Measurements from ENCODE around the gene GATAD2A. TPM values are rescaled to one million over a fixed set of nuclear protein-coding genes. Genes with fewer than 3 reads are reported as not detected.

The GATAD2A gene
- total RNA-seq, 1 donor from 2014 or later, result 91.0 TPM

GRCh38 chr19:19543101-19543500 lies 137.6 kb downstream of the GATAD2A start:
- no peak for DNase-seq (ENCODE audit: low spot score, unreplicated experiment)
- peaks cover 12% of the 10 kb centered on the region for H3K27me3 Mint-ChIP-seq
- TF ChIP-seq, protein P1, sequence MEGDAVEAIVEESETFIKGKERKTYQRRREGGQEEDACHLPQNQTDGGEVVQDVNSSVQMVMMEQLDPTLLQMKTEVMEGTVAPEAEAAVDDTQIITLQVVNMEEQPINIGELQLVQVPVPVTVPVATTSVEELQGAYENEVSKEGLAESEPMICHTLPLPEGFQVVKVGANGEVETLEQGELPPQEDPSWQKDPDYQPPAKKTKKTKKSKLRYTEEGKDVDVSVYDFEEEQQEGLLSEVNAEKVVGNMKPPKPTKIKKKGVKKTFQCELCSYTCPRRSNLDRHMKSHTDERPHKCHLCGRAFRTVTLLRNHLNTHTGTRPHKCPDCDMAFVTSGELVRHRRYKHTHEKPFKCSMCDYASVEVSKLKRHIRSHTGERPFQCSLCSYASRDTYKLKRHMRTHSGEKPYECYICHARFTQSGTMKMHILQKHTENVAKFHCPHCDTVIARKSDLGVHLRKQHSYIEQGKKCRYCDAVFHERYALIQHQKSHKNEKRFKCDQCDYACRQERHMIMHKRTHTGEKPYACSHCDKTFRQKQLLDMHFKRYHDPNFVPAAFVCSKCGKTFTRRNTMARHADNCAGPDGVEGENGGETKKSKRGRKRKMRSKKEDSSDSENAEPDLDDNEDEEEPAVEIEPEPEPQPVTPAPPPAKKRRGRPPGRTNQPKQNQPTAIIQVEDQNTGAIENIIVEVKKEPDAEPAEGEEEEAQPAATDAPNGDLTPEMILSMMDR (IDR thresholded peaks at IDR 0.05; ENCODE audit: unreplicated experiment), result no peak
- no peaks in the 10 kb centered on the region for H3K36me3 Mint-ChIP-seq (ENCODE audit: insufficient read depth)
- no peak overlapping the region for H3K4me3 Mint-ChIP-seq (ENCODE audit: low read depth)
- H3K27ac Mint-ChIP-seq, result no peak overlapping the region
- H3K4me1 Mint-ChIP-seq (ENCODE audit: low read depth), result peaks cover 3% of the 10 kb centered on the region
- H3K9me3 Mint-ChIP-seq (ENCODE audit: low read depth), result no peaks in the 10 kb centered on the region

- TF ChIP-seq, protein P1 (IDR thresholded peaks at IDR 0.05; ENCODE audit: unreplicated experiment), result no peak
Observed at GRCh38 chr19:19543640-19544039, 138.2 kb downstream of the GATAD2A start.

GRCh38 chr19:19544257-19544953 lies 138.9 kb downstream of the GATAD2A start:
- peaks cover 6% of the 10 kb centered on the region for H3K27me3 Mint-ChIP-seq
- no peak for DNase-seq (ENCODE audit: low spot score, unreplicated experiment)
- H3K27ac Mint-ChIP-seq, result no peak overlapping the region
- H3K4me1 Mint-ChIP-seq (ENCODE audit: low read depth), result no peaks in the 10 kb centered on the region
- H3K36me3 Mint-ChIP-seq (ENCODE audit: insufficient read depth), result no peaks in the 10 kb centered on the region
- no peaks in the 10 kb centered on the region for H3K9me3 Mint-ChIP-seq (ENCODE audit: low read depth)
- H3K4me3 Mint-ChIP-seq (ENCODE audit: low read depth), result no peak overlapping the region
- TF ChIP-seq, protein P1 (IDR thresholded peaks at IDR 0.05; ENCODE audit: unreplicated experiment), result no peak

More at GRCh38 chr19:19543640-19544039, 138.2 kb downstream of the GATAD2A start:
- Mint-ChIP-seq H3K27ac (no peak overlapping the region), H3K36me3 (ENCODE audit: insufficient read depth) (no peaks in the 10 kb centered on the region), H3K4me3 (ENCODE audit: low read depth) (no peak overlapping the region), H3K4me1 (ENCODE audit: low read depth) (peaks cover under 1% of the 10 kb centered on the region), H3K27me3 (peaks cover 9% of the 10 kb centered on the region), H3K9me3 (ENCODE audit: low read depth) (no peaks in the 10 kb centered on the region)
- DNase-seq (ENCODE audit: low spot score, unreplicated experiment), result no peak

DNA sequence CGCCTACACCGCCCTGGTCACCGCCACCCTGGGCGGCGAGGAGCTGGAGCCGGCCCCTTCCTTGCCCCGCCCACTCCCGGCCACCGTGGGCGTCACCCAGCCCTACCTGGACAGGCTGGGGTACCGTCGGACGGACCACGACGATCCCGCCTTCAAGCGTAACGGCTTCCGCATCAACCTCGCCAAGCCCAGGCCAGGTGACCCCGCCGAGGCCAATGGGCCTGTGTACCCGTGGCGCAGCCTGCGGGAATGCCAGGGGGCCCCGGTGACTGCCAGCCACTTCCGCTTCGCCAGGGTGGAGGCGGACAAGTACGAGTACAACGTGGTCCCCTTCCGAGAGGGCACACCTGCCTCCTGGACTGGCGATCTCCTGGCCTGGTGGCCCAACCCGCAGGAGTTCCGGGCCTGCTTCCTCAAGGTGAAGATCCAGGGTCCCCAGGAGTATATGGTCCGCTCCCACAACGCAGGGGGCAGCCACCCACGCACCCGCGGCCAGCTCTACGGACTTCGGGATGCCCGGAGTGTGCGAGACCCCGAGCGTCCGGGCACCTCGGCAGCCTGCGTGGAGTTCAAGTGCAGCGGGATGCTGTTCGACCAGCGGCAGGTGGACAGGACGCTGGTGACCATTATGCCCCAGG lies 139.6 kb downstream of the GATAD2A start:
- Mint-ChIP-seq H3K27me3 (peaks cover 6% of the 10 kb centered on the region), H3K36me3 (ENCODE audit: insufficient read depth) (no peaks in the 10 kb centered on the region), H3K27ac (no peak overlapping the region), H3K4me3 (ENCODE audit: low read depth) (no peak overlapping the region), H3K9me3 (ENCODE audit: low read depth) (no peaks in the 10 kb centered on the region), H3K4me1 (ENCODE audit: low read depth) (no peaks in the 10 kb centered on the region)
- TF ChIP-seq, protein P1 (IDR thresholded peaks at IDR 0.05; ENCODE audit: unreplicated experiment), result no peak
- no peak for DNase-seq (ENCODE audit: low spot score, unreplicated experiment)

- no peak overlapping the region for H3K27ac Mint-ChIP-seq
- H3K4me1 Mint-ChIP-seq (ENCODE audit: low read depth), result no peaks in the 10 kb centered on the region
Observed at GRCh38 chr19:19545707-19546106, 140.2 kb downstream of the GATAD2A start.

More at GRCh38 chr19:19545707-19546106, 140.2 kb downstream of the GATAD2A start:
- DNase-seq (ENCODE audit: low spot score, unreplicated experiment), result no peak
- TF ChIP-seq, protein P1 (IDR thresholded peaks at IDR 0.05; ENCODE audit: unreplicated experiment), result no peak
- H3K36me3 Mint-ChIP-seq (ENCODE audit: insufficient read depth), result no peaks in the 10 kb centered on the region
- no peaks in the 10 kb centered on the region for H3K9me3 Mint-ChIP-seq (ENCODE audit: low read depth)
- H3K27me3 Mint-ChIP-seq, result peaks cover 6% of the 10 kb centered on the region
- H3K4me3 Mint-ChIP-seq (ENCODE audit: low read depth), result no peak overlapping the region

All from progenitor cell of endocrine pancreas (in vitro differentiated cells).